ENCODE results near the gene ZNHIT2.

GRCh38 chr11:65116370-65117205 is 913 bp downstream of the ZNHIT2 start:
- TF ChIP-seq CTCF (conservative IDR thresholded peaks at IDR 0.05; ENCODE audit: low read depth, low read length) (no peak), EZH2 (IDR thresholded peaks at IDR 0.05; ENCODE audit: borderline replicate concordance, low read depth, low read length, poor library complexity, severe bottlenecking) (no peak)

Measured in A673 (cell line).